Mesothelial cell of epicardium (in vitro differentiated cells): ENCODE data around the gene HAAO. TPM values are rescaled to one million over a fixed set of nuclear protein-coding genes. Genes with fewer than 3 reads are reported as not detected.

Source experiments
- DNase-seq, 2 experiments: peaks; one replicate each; pipeline ENCODE4 v3.0.0; 2021; ENCODE audit warnings: low spot score in 2 of 2; ENCODE audit not compliant: unreplicated experiment in 2 of 2
- H3K27ac Mint-ChIP-seq: 2 replicates; pipeline ENCODE4 v1.8.0; 2021; ENCODE audit warnings: mixed read lengths
- H3K27me3 Mint-ChIP-seq: 2 replicates; pipeline ENCODE4 v1.8.0; 2021; ENCODE audit warnings: low read depth, mixed read lengths
- H3K36me3 Mint-ChIP-seq: 2 replicates; pipeline ENCODE4 v1.8.0; 2021; ENCODE audit warnings: mixed read lengths
- H3K4me1 Mint-ChIP-seq: 2 replicates; pipeline ENCODE4 v1.8.0; 2021; ENCODE audit warnings: mixed read lengths
- H3K4me3 Mint-ChIP-seq: 2 replicates; pipeline ENCODE4 v1.8.0; 2021; ENCODE audit warnings: mild to moderate bottlenecking, moderate library complexity, mixed read lengths
- H3K9me3 Mint-ChIP-seq: 2 replicates; pipeline ENCODE4 v1.8.0; 2021; ENCODE audit warnings: mixed read lengths
- CTCF ChIP-seq: fragments of 200-600 bp; sonication (generic); IDR thresholded peaks from one replicate; pipeline ENCODE4 v1.5.0; 2021; ENCODE audit warnings: antibody characterized with exemption; ENCODE audit not compliant: unreplicated experiment
- total RNA-seq: library from RNA; stranded (reverse); gene quantifications from 3 replicates; pipeline ENCODE4 v1.2.1, GENCODE V29; 2021

Gene HAAO
- total RNA-seq, 1 donor from 2014 or later: 23.3 TPM

GRCh38 chr2:42786561-42787345, 5.6 kb downstream of the HAAO start:
- Mint-ChIP-seq H3K9me3 (peaks cover 6% of the 10 kb centered on the region), H3K36me3 (peaks cover 18% of the 10 kb centered on the region), H3K27ac (no peak overlapping the region), H3K27me3 (no peaks in the 10 kb centered on the region), H3K4me3 (no peak overlapping the region), H3K4me1 (peaks cover 19% of the 10 kb centered on the region)
- no peak for DNase-seq
- no peak for TF ChIP-seq CTCF

- no peak overlapping the region for H3K27ac Mint-ChIP-seq
- DNase-seq: no peak
- H3K9me3 Mint-ChIP-seq: peaks cover 10% of the 10 kb centered on the region
- no peak for TF ChIP-seq CTCF
- no peak overlapping the region for H3K4me3 Mint-ChIP-seq
- H3K4me1 Mint-ChIP-seq: peaks cover 4% of the 10 kb centered on the region
- peaks cover 27% of the 10 kb centered on the region for H3K36me3 Mint-ChIP-seq
- no peaks in the 10 kb centered on the region for H3K27me3 Mint-ChIP-seq
Measured at GRCh38 chr2:42784204-42784880, 8.0 kb downstream of the HAAO start.

GRCh38 chr2:42783511-42783910, 8.9 kb downstream of the HAAO start:
- DNase-seq: no peak
- H3K9me3 Mint-ChIP-seq: peaks cover 10% of the 10 kb centered on the region
- H3K4me1 Mint-ChIP-seq: peaks cover 4% of the 10 kb centered on the region
- H3K4me3 Mint-ChIP-seq: no peak overlapping the region
- TF ChIP-seq CTCF: no peak
- H3K36me3 Mint-ChIP-seq: peaks cover 29% of the 10 kb centered on the region
- no peak overlapping the region for H3K27ac Mint-ChIP-seq
- no peaks in the 10 kb centered on the region for H3K27me3 Mint-ChIP-seq

GRCh38 chr2:42781181-42781580, 11.2 kb downstream of the HAAO start:
- H3K4me3 Mint-ChIP-seq: no peak overlapping the region
- H3K27me3 Mint-ChIP-seq: no peaks in the 10 kb centered on the region

More at GRCh38 chr2:42781181-42781580, 11.2 kb downstream of the HAAO start:
- no peak for TF ChIP-seq CTCF
- Mint-ChIP-seq H3K36me3 (peaks cover 40% of the 10 kb centered on the region), H3K4me1 (no peaks in the 10 kb centered on the region), H3K27ac (no peak overlapping the region), H3K9me3 (peaks cover 17% of the 10 kb centered on the region)
- DNase-seq: no peak
